ENCODE data around the gene NPRL2. TPM values are rescaled to one million over a fixed set of nuclear protein-coding genes. Genes with fewer than 3 reads are reported as not detected.
A peak's percentile ranks its signal among the peaks of the same experiment; 100 is the strongest.

NPRL2 gene
- total and polyA plus RNA-seq, 2 of the 8 experiments (the other 6 are each of a cell fraction or from before 2014, with no cell fraction given) = 28.4 to 51.4 TPM

GRCh38 chr3:50364573-50365079 is 14.1 kb upstream of the NPRL2 start:
- TF ChIP-seq, protein P1, sequence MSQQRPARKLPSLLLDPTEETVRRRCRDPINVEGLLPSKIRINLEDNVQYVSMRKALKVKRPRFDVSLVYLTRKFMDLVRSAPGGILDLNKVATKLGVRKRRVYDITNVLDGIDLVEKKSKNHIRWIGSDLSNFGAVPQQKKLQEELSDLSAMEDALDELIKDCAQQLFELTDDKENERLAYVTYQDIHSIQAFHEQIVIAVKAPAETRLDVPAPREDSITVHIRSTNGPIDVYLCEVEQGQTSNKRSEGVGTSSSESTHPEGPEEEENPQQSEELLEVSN (IDR thresholded peaks at IDR 0.05) = peak; percentile 53; the same call in 1 of the 2 replicates
- TF ChIP-seq CEBPB (IDR thresholded peaks at IDR 0.05; ENCODE audit: low read depth, low read length) = no peak
- 0 out of 2 replicates have a peak, but pooled peaks have one; percentile 21 for TF ChIP-seq POLR2AphosphoS5 (IDR thresholded peaks at IDR 0.05; ENCODE audit: low read depth, low read length)

More at GRCh38 chr3:50364573-50365079, 14.1 kb upstream of the NPRL2 start:
- Histone ChIP-seq H3K27me3 (replicated peaks in 1 of 4; ENCODE audit: control insufficient read depth in 3 of 4, extremely low read depth in 1 of 4, insufficient read depth in 3 of 4, low read length in 3 of 4) (peaks cover 0 to 5% (median 2%) of the 10 kb centered on the region in 4 experiments; a peak in 3 of 7 replicates), H3K18ac (ENCODE audit: extremely low read depth, low read length) (no peak overlapping the region; the same call in 1 of the 2 replicates), H2BK5ac (ENCODE audit: low read depth, low read length) (no peak overlapping the region), H2BK120ac (replicated peaks; ENCODE audit: low read depth, low read length) (no peak overlapping the region), H3K4me1 (replicated peaks in 1 of 4; ENCODE audit: control insufficient read depth in 3 of 4, insufficient read depth in 4 of 4, low read length in 3 of 4) (peaks cover 0 to 15% (median 10%) of the 10 kb centered on the region in 4 experiments; a peak in 6 of 7 replicates), H3K27ac (ENCODE audit: low read depth, low read length) (no peak overlapping the region), H3K4me2 (ENCODE audit: insufficient read depth in 1 of 2, low read depth in 2 of 2, low read length in 2 of 2) (peak overlapping the region; percentile 72 to 76), H2BK12ac (ENCODE audit: low read depth, low read length) (no peak overlapping the region), H2BK20ac (ENCODE audit: low read length) (no peak overlapping the region), H2BK15ac (ENCODE audit: low read length) (no peak overlapping the region), H3K79me2 (ENCODE audit: control insufficient read depth in 1 of 2, insufficient read depth in 2 of 2, low read length in 2 of 2) (no peaks in the 10 kb centered on the region), H2AFZ (ENCODE audit: low read length) (no peak overlapping the region; the same call in 1 of the 2 replicates), H3K23ac (ENCODE audit: insufficient read length) (no peak overlapping the region), H4K8ac (ENCODE audit: extremely low read depth, insufficient read depth, low read length) (peak overlapping the region; percentile 76; the same call in 1 of the 2 replicates), H2AK5ac (ENCODE audit: low read depth, low read length) (no peak overlapping the region), H4K5ac (ENCODE audit: insufficient read length, low read depth, low read length) (no peak overlapping the region), H3K36me3 (ENCODE audit: control insufficient read depth in 2 of 4, insufficient read depth in 4 of 4, low read length in 3 of 4) (no peaks in the 10 kb centered on the region), H3K9ac (replicated peaks in 1 of 4; ENCODE audit: extremely low read depth in 1 of 4, low read depth in 3 of 4, low read length in 3 of 4) (peak overlapping the region; percentile 5 to 58 (median 43); a peak in 6 of 7 replicates), H3K23me2 (ENCODE audit: low read depth, low read length) (peaks cover 13% of the 10 kb centered on the region; the same call in 1 of the 2 replicates), H3K79me1 (ENCODE audit: low read depth, low read length) (0 out of 2 replicates have a peak, but pooled peaks cover 2% of the 10 kb centered on the region), H3K4me3 (ENCODE audit: extremely low read depth in 1 of 4, insufficient read depth in 2 of 4, low read depth in 3 of 4, low read length in 4 of 4) (peak overlapping the region; percentile 43 to 68 (median 50)), H3K9me3 (ENCODE audit: insufficient read depth in 2 of 2, low read depth in 1 of 2, low read length in 1 of 2) (no peaks in the 10 kb centered on the region), H3K56ac (replicated peaks; ENCODE audit: insufficient read length, low read depth, low read length) (peak overlapping the region; percentile 11), H3K14ac (ENCODE audit: insufficient read length) (no peak overlapping the region), H4K91ac (replicated peaks; ENCODE audit: insufficient read length, low read length) (peak overlapping the region; percentile 25), H4K20me1 (replicated peaks in 1 of 2; ENCODE audit: control insufficient read depth in 1 of 2, insufficient read depth in 2 of 2, low read length in 2 of 2) (peaks cover 0 to 2% of the 10 kb centered on the region in 2 experiments), H3K4ac (replicated peaks; ENCODE audit: insufficient read length, low read depth, low read length) (peak overlapping the region; percentile 58)
- CTCF ChIA-PET (ENCODE audit: partially characterized antibody) = interaction anchor here (1.0 to 4.5 kb wide), 8 partner anchors 8 to 187 kb away, joined by 3 to 18 read pairs (median 4); partner anchors contain the start of gene RASSF1
- WGBS, 2 experiments (ENCODE audit: extremely low coverage in 1 of 2, insufficient coverage in 1 of 2, insufficient read length in 1 of 2, insufficient replicate concordance in 2 of 2, low coverage in 1 of 2, low lambda C conversion rate in 2 of 2, missing lambda C conversion rate in 1 of 2) = 7% methylated on average over 24 of the region's 48 CpGs; no CpG with 5 or more reads in 1 of the 2 experiments
- DNase-seq (ENCODE audit: low read depth in 1 of 2, low spot score in 2 of 2) (no peak), FAIRE-seq (no peak)
- POLR2A ChIA-PET (ENCODE audit: partially characterized antibody) = interaction anchor here (0.7 to 2.5 kb wide), 6 partner anchors 11 to 1604 kb away, joined by 3 to 22 read pairs (median 4); partner anchors contain the start of genes CYB561D2 and NPRL2

All from H1 (cell line).